Measurements from ENCODE around the gene FGF5. TPM values are rescaled to one million over a fixed set of nuclear protein-coding genes. Genes with fewer than 3 reads are reported as not detected.

The FGF5 gene
- total and polyA plus RNA-seq, 2 of the 13 experiments (the other 11 are each of a cell fraction or from before 2014, with no cell fraction given), result not detected

- CTCF ChIA-PET (ENCODE audit: low intra/inter-chr PET ratio, low total read pairs), result no interaction called here
- H3K9ac ChIP-seq (ENCODE audit: insufficient read depth, low read depth, low read length), result no peak overlapping the region
- H3K27ac ChIP-seq (ENCODE audit: extremely low read length, insufficient read depth, low read length), result no peak overlapping the region
- POLR2A ChIA-PET, result no interaction called here
- BruUV-seq (replicated peaks), result no TSS peak
- TF ChIP-seq ATRX (CRISPR knock-in tag; IDR thresholded peaks at IDR 0.05; ENCODE audit: borderline replicate concordance), result no peak
- TF ChIP-seq MAFG (CRISPR knock-in tag; IDR thresholded peaks at IDR 0.05), result no peak
- TF ChIP-seq ISX (CRISPR knock-in tag; conservative IDR thresholded peaks at IDR 0.05), result no peak
- TF ChIP-seq, protein P1, sequence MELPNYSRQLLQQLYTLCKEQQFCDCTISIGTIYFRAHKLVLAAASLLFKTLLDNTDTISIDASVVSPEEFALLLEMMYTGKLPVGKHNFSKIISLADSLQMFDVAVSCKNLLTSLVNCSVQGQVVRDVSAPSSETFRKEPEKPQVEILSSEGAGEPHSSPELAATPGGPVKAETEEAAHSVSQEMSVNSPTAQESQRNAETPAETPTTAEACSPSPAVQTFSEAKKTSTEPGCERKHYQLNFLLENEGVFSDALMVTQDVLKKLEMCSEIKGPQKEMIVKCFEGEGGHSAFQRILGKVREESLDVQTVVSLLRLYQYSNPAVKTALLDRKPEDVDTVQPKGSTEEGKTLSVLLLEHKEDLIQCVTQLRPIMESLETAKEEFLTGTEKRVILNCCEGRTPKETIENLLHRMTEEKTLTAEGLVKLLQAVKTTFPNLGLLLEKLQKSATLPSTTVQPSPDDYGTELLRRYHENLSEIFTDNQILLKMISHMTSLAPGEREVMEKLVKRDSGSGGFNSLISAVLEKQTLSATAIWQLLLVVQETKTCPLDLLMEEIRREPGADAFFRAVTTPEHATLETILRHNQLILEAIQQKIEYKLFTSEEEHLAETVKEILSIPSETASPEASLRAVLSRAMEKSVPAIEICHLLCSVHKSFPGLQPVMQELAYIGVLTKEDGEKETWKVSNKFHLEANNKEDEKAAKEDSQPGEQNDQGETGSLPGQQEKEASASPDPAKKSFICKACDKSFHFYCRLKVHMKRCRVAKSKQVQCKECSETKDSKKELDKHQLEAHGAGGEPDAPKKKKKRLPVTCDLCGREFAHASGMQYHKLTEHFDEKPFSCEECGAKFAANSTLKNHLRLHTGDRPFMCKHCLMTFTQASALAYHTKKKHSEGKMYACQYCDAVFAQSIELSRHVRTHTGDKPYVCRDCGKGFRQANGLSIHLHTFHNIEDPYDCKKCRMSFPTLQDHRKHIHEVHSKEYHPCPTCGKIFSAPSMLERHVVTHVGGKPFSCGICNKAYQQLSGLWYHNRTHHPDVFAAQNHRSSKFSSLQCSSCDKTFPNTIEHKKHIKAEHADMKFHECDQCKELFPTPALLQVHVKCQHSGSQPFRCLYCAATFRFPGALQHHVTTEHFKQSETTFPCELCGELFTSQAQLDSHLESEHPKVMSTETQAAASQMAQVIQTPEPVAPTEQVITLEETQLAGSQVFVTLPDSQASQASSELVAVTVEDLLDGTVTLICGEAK (IDR thresholded peaks at IDR 0.05), result no peak
- TF ChIP-seq, protein P1 (CRISPR knock-in tag; IDR thresholded peaks at IDR 0.05), result no peak
- TF ChIP-seq ZMYM3 (CRISPR knock-in tag; IDR thresholded peaks at IDR 0.05), result no peak
- no peak for TF ChIP-seq KLF12 (CRISPR knock-in tag; IDR thresholded peaks at IDR 0.05; ENCODE audit: borderline replicate concordance)
- TF ChIP-seq SOX6 (IDR thresholded peaks at IDR 0.05), result no peak
- no peak for TF ChIP-seq SOX6 (CRISPR knock-in tag; IDR thresholded peaks at IDR 0.05)
- TF ChIP-seq ZFP36 (IDR thresholded peaks at IDR 0.05; ENCODE audit: borderline replicate concordance, low read depth, low read length, partially characterized antibody), result no peak
- no peak for TF ChIP-seq HNRNPUL1 (IDR thresholded peaks at IDR 0.05; ENCODE audit: low read depth, low read length)
- TF ChIP-seq ZNF3 (CRISPR knock-in tag; IDR thresholded peaks at IDR 0.05), result no peak
- TF ChIP-seq SETDB1 (CRISPR knock-in tag; IDR thresholded peaks at IDR 0.05; ENCODE audit: borderline replicate concordance), result no peak
- no peak for TF ChIP-seq NR2C2 (CRISPR knock-in tag; IDR thresholded peaks at IDR 0.05; ENCODE audit: borderline replicate concordance)
- no peak for TF ChIP-seq TRAFD1 (CRISPR knock-in tag; IDR thresholded peaks at IDR 0.05; ENCODE audit: borderline replicate concordance)
- no peak for TF ChIP-seq XBP1 (CRISPR knock-in tag; IDR thresholded peaks at IDR 0.05)
- no peak for TF ChIP-seq NFYB (CRISPR knock-in tag; IDR thresholded peaks at IDR 0.05)
- TF ChIP-seq TBP (CRISPR knock-in tag; IDR thresholded peaks at IDR 0.05), result no peak
- in situ Hi-C loops (cut with HindIII; ENCODE audit: extremely low pct_ligation_motif_present, low pct_unique_long_range_greater_than_20kb), result no loop called here
- ATAC-seq (no peak), FAIRE-seq (no peak), DNase-seq (ENCODE audit: low spot score) (no peak)
- H3K79me2 ChIP-seq (ENCODE audit: insufficient read depth, low read length), result no peaks in the 10 kb centered on the region
- H3K9me3 ChIP-seq (ENCODE audit: low read length), result no peaks in the 10 kb centered on the region
- no peaks in the 10 kb centered on the region for H3K36me3 ChIP-seq (replicated peaks in 1 of 2; ENCODE audit: control insufficient read depth in 1 of 2, insufficient read depth in 2 of 2, low read length in 2 of 2)
- intact Hi-C loops (cut with micrococcal nuclease; ENCODE audit: unreplicated experiment), result no loop called here
- no peak overlapping the region for H3K4me2 ChIP-seq (ENCODE audit: low read depth, low read length)
- no peaks in the 10 kb centered on the region for H4K20me1 ChIP-seq (ENCODE audit: insufficient read depth, low read length)
- H3K27me3 ChIP-seq (ENCODE audit: control insufficient read depth in 1 of 2, insufficient read depth in 2 of 2, low read length in 2 of 2), result no peaks in the 10 kb centered on the region
- no peaks in the 10 kb centered on the region for H3K4me1 ChIP-seq (ENCODE audit: insufficient read depth, low read length)
- H2AFZ ChIP-seq (ENCODE audit: low read length), result no peak overlapping the region
- no peak overlapping the region for H3K4me3 ChIP-seq (replicated peaks in 1 of 3; ENCODE audit: insufficient read depth in 1 of 3, low read depth in 2 of 3, low read length in 3 of 3)
Measured at GRCh38 chr4:80322716-80323115, 56.3 kb downstream of the FGF5 start.
